NCI-H82 treated with DMSO at 0.1 percent for 48 hours (cell line): ENCODE measurements around the gene CEND1.
A peak's percentile ranks its signal among the peaks of the same experiment; 100 is the strongest.

ENCODE experiments used
- DNase-seq: peaks from one replicate; lab custom pipeline; 2025; ENCODE audit not compliant: unreplicated experiment; lab: John Stamatoyannopoulos, UW

The CEND1 gene

GRCh38 chr11:796565-797295 lies 6.8 kb upstream of the CEND1 start:
- DNase-seq: no peak

GRCh38 chr11:795634-796564 lies 6.0 kb upstream of the CEND1 start:
- peak; percentile 12 for DNase-seq

GRCh38 chr11:794766-795633 lies 5.1 kb upstream of the CEND1 start:
- no peak for DNase-seq

GRCh38 chr11:794013-794765 lies 4.3 kb upstream of the CEND1 start:
- no peak for DNase-seq

- no peak for DNase-seq
Observed at GRCh38 chr11:793556-793955, 3.7 kb upstream of the CEND1 start.

- DNase-seq: no peak
Observed at GRCh38 chr11:792873-793272, 3.0 kb upstream of the CEND1 start.

GRCh38 chr11:792535-792821 lies 2.6 kb upstream of the CEND1 start:
- no peak for DNase-seq

- no peak for DNase-seq
Observed at GRCh38 chr11:791658-792534, 2.0 kb upstream of the CEND1 start.

- DNase-seq: no peak
Observed at GRCh38 chr11:790721-791564, 1.1 kb upstream of the CEND1 start.

- no peak for DNase-seq
Observed at GRCh38 chr11:788953-789940, 643 bp downstream of the CEND1 start.

- DNase-seq: no peak
Observed at GRCh38 chr11:788009-788640, 1.8 kb downstream of the CEND1 start.

- no peak for DNase-seq
Observed at GRCh38 chr11:787084-787675, 2.7 kb downstream of the CEND1 start.

- DNase-seq: no peak
Observed at GRCh38 chr11:786235-787083, 3.4 kb downstream of the CEND1 start.

- DNase-seq: peak; percentile 73
Observed at GRCh38 chr11:783581-784015, 6.3 kb downstream of the CEND1 start.

- DNase-seq: no peak
Observed at GRCh38 chr11:782264-783174, 7.4 kb downstream of the CEND1 start.
